NCI-H146 (cell line): Measurements from ENCODE around the gene MALRD1.

Experiments used
- DNase-seq: peaks from one replicate; lab custom pipeline; 2025; lab: John Stamatoyannopoulos, UW

The MALRD1 gene

GRCh38 chr10:19226025-19226424 is 177.4 kb downstream of the MALRD1 start:
- DNase-seq: no peak

- DNase-seq: no peak
Measured at GRCh38 chr10:19231034-19231433, 182.4 kb downstream of the MALRD1 start.

DNA sequence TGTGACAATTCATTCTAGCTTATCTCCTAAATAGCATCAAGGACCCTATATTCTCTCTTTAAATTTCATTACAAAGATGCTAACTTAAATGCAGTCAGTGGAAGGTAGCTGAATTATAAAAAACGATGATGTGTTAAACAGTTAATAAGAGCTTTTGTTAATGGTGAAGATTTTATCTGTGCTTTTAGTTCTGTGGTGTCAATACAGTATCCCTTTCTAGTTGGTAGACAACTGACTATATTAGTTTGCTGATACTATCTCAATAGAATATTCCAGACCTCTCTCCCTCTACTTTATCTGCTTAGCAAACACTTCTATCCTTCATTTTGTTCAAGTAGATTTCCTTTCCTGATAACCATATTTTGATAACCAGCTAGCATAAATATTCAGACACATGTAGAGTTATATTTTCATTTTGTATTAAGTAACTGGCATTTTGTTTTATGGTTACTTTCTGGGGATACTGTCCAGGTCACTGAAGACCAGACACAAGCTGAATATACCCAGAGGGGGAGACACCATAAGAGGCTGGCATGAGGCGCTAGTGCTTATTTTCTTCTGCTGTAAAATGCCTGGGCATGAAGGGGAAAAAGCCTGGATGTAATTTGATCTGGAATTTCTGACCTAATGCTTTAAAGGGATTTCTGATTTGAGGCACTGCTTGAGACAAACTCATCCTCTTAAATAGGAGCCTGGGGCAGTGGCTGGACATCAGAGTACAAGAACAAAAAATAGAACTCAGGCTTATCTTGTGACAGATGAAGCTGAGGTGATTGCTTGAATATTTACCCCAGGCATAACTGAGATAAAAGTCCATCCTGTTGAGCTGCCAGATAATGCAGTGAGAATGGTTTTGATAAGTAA is 197.5 kb downstream of the MALRD1 start:
- DNase-seq: no peak

GRCh38 chr10:19247843-19248242 is 199.2 kb downstream of the MALRD1 start:
- no peak for DNase-seq

- DNase-seq: no peak
Measured at GRCh38 chr10:19250546-19250945, 201.9 kb downstream of the MALRD1 start.

DNA sequence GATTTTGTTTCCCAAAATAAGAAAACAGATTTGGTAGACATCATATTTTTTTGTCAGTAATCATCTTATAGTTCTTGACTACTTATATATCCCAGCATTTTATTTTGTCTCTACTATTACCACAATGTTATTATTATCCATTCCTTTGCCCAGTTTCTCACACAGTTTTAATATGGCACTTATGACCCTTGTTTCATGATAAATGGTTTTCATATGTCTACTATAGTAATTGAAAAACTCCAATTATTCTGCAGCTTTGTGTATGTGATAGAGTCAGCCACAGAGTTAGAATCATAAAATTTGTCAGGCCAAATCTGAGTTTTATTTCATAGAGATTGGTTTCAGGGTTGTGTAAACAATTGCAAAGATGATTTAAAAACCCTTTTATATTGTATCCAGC is 203.9 kb downstream of the MALRD1 start:
- DNase-seq: no peak

GRCh38 chr10:19256331-19256730 is 207.7 kb downstream of the MALRD1 start:
- peak; percentile 4 for DNase-seq

DNA sequence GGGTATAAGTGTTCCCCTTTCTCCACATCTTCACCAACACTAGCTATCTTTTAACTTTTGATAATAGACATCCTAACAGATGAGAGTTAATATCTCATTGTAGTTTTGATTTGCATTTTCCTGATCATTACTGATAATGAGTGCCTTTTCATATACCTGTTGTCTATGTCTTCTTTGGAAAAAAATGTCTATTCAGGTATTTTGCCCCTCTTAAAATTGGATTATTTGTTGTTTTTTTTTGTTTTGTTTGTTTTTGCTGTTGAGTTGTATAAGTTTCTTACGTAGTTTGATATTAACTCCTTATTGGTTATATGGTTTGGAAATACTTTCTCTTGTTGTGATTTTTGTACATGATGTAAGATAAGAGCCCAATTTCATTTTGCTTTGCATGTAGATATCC is 214.7 kb downstream of the MALRD1 start:
- DNase-seq: no peak

DNA sequence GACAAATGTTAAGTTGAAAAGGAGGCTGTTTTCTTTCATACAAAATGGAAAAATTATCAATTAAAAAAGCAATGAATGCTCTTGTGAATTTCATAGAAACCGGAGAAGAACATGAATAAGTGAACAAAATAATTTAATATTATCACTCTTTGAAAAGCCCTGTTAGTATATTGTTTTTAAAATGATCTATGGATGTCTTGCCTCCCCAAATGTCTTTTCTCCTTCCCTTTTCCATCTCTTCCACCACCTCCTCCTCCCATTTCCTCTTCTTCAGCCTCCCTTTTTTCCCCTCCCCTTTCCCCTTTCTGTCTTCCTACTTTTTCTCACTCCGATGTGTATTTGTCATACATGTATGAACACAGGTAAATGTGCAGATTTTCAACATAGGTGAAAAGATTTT is 234.7 kb downstream of the MALRD1 start:
- no peak for DNase-seq

DNA sequence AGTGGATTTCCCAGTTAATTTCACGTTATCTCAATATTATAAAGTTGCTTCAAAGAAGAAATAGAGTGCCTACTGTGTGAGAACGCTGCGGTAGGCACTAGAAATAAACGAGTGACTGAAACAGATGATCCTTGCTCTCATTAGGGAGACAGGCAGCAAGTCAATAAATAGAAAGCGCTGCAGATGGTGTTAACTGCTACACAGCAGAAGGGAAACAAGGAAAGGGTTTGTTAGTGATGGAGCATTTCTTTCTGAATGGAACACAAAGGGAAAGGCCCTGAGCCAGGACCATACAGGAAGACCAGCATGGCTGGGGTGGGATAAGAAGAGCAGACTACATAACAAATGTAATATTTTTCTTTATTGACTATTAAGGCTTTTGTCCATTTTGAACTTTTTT is 235.2 kb downstream of the MALRD1 start:
- no peak for DNase-seq

- no peak for DNase-seq
Measured at GRCh38 chr10:19290770-19291169, 242.2 kb downstream of the MALRD1 start.

- no peak for DNase-seq
Measured at GRCh38 chr10:19294233-19294632, 245.6 kb downstream of the MALRD1 start.

- DNase-seq: no peak
Measured at GRCh38 chr10:19299645-19300044, 251.0 kb downstream of the MALRD1 start.

- no peak for DNase-seq
Measured at GRCh38 chr10:19302117-19302516, 253.5 kb downstream of the MALRD1 start.

DNA sequence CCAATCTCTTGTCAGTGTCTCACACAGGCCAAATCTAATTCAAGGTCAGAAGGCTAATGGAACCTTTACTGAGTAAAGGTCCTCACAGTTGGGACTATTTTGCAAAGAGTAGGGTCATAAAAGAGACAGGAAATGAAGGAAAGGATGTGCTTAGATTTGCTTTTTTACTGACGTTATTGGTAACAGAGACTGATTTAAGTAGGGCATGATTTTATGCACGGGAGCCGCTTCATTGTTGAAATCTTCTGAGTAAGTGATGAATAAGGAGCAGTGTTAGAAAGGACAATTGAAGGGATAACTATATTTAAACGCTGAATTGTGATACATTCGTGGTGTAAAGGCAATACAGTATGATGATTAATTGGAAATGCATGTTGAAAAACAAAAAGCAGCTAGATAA is 261.5 kb downstream of the MALRD1 start:
- no peak for DNase-seq

DNA sequence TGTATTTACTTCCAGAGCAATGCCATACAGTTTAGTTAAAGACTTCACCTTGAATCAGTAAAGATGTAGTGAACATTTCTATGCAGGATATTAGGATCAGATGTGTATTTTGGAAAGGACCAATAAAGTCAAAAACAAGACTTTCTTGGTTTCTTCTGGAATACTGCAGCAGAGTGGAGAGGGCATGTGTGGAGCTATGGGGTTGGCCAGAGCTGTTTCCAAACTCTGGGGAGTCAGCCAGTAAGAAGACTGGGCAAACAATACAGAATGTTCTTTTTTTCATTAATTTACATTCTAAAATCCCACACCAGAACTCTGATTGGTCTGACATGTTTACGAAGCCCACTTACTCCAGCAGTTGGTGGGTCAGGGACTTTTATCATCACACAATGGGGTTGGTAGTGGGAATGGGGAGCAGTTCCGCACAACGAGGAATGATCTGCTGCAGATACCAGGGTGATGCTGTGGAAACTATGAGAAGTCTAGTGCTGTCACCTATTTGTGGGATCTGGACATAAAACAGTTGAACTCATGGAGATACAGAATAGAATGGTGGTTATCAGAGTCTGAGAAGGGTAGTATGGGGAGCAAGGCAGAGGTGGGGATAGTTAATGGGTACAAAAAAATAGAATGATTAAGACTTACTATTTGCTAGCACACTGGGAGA is 267.7 kb downstream of the MALRD1 start:
- no peak for DNase-seq

DNA sequence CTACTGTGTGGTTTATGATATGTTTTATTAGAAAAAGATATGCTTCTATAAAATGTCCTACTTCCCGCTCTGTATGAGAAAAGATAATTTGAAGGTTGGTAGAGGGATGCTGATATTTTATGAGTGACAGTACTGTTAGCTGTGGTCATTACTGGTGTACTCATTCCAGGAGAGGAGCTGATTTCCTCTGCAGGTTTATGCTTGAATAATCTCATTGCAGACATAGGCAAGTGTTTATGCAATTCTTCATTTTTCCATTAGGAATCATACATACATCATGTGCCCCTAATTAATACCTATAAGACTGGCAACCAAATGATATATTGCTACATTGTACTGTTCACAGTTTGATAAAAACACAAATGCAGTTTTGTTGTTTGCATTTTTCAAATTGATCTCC is 269.4 kb downstream of the MALRD1 start:
- no peak for DNase-seq

DNA sequence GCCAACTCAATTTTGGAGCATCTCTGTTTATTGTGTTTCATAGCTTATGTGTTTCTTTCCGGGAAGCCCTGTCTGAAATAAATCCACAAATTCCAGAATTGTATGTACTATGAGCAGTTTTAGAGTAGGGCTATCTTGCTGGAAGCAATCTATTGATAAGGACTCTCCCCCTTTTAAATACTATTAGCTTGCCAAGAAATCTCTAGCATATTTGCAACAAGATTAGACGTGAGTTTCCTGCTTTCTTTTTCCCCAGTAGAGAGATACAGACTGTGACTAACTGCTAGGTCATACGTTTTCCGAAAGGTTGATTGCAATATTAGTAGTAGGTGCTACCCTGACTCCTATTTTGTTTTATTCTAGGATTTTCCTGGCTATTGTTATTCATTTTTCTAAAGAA is 277.0 kb downstream of the MALRD1 start:
- no peak for DNase-seq

DNA sequence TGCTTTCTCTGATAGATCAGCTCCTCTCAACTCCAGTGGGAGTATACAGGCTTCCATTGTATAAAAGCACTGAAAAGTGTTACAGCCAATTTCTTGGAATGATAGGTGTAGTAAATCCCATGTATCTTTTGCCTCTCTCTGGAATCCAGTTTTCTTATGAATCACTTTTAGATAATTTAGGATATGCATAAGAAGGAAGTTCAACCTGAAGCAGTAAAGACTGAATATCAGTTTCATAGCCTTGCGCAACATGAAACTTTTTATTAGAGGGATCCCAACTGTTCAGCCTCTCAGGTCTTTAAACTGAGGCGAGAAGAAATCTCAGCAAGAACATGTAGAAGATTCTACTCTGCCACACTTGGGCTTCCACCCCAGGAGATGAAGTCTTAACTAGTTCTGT is 280.0 kb downstream of the MALRD1 start:
- no peak for DNase-seq

GRCh38 chr10:19329475-19329874 is 280.9 kb downstream of the MALRD1 start:
- DNase-seq: no peak

- DNase-seq: no peak
Measured at GRCh38 chr10:19332304-19332703, 283.7 kb downstream of the MALRD1 start.

GRCh38 chr10:19333631-19334030 is 285.0 kb downstream of the MALRD1 start:
- no peak for DNase-seq

GRCh38 chr10:19347621-19348020 is 299.0 kb downstream of the MALRD1 start:
- DNase-seq: no peak

DNA sequence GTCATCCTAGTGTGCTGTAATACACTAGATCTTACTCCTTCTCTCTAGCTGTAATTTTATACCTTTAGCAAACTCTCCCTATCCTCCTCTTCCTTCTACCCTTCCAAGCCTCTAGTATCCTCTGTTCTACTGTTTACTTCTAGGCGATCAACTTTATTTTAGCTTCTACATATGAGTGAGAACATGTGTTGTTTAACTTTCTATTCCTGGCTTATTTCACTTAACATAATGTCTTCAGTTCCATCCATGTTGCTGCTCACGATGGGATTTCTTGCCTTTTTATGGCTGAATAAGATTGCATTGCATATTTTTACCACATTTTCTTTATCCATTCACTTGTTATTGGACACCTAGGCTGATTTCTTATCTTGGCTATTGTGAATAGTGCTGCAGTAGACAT is 318.6 kb downstream of the MALRD1 start:
- no peak for DNase-seq
